Measurements from ENCODE around the gene DHRS1.

Gene DHRS1

DNA sequence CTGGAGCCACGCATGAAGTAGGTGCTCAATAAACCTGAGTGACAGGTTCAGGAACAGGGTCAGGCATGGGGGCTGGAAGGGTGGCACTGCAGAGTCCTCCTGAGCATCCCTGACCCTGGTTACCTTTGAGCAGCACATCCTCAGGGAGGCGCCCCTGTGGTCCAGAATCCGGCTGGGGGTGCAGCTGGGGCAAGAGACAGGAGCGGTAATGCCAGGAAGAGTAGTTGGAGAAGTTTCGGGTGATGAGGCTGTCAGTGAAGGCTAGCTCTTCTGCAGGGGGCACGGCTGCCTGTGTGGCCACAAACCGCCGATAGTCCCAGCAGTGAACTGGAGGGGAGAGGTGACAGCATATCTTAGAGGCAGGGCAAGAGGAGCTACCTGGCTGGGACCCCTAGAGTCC lies 30.2 kb downstream of the DHRS1 start:
- TF ChIP-seq EZH2phosphoT487 (IDR thresholded peaks at IDR 0.05; ENCODE audit: borderline replicate concordance) = no peak
- TF ChIP-seq, protein P1, sequence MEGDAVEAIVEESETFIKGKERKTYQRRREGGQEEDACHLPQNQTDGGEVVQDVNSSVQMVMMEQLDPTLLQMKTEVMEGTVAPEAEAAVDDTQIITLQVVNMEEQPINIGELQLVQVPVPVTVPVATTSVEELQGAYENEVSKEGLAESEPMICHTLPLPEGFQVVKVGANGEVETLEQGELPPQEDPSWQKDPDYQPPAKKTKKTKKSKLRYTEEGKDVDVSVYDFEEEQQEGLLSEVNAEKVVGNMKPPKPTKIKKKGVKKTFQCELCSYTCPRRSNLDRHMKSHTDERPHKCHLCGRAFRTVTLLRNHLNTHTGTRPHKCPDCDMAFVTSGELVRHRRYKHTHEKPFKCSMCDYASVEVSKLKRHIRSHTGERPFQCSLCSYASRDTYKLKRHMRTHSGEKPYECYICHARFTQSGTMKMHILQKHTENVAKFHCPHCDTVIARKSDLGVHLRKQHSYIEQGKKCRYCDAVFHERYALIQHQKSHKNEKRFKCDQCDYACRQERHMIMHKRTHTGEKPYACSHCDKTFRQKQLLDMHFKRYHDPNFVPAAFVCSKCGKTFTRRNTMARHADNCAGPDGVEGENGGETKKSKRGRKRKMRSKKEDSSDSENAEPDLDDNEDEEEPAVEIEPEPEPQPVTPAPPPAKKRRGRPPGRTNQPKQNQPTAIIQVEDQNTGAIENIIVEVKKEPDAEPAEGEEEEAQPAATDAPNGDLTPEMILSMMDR (conservative IDR thresholded peaks at IDR 0.05; ENCODE audit: low read length) = no peak
- no peaks in the 10 kb centered on the region for H4K20me1 ChIP-seq (ENCODE audit: insufficient read depth, low read length, poor library complexity, severe bottlenecking)
- no peak overlapping the region for H2AFZ ChIP-seq (ENCODE audit: low read length)
- no peaks in the 10 kb centered on the region for H3F3A ChIP-seq (ENCODE audit: low read depth)
- no peaks in the 10 kb centered on the region for H3K36me3 ChIP-seq (ENCODE audit: insufficient read depth, low read length)
- no peak overlapping the region for H3K4me2 ChIP-seq (ENCODE audit: low read depth, low read length, poor library complexity, severe bottlenecking)
- no peaks in the 10 kb centered on the region for H3K9me3 ChIP-seq (ENCODE audit: insufficient read depth, low read depth, low read length)
- no peaks in the 10 kb centered on the region for H3K9me2 ChIP-seq (replicated peaks; ENCODE audit: low read depth, low read length)
- H3K4me1 ChIP-seq (ENCODE audit: insufficient read depth, low read length, poor library complexity, severe bottlenecking) = peaks cover 14% of the 10 kb centered on the region
- H3K9ac ChIP-seq (ENCODE audit: low read depth, low read length, poor library complexity, severe bottlenecking) = no peak overlapping the region
- no peaks in the 10 kb centered on the region for H3K27me3 ChIP-seq (ENCODE audit: insufficient read depth, low read length, poor library complexity, severe bottlenecking)
- H3K4me3 ChIP-seq (ENCODE audit: low read length, poor library complexity, severe bottlenecking) = no peak overlapping the region
- H3K79me2 ChIP-seq (ENCODE audit: insufficient read depth, low read length) = peaks cover 14% of the 10 kb centered on the region; the same call in 1 of the 2 replicates

DNA sequence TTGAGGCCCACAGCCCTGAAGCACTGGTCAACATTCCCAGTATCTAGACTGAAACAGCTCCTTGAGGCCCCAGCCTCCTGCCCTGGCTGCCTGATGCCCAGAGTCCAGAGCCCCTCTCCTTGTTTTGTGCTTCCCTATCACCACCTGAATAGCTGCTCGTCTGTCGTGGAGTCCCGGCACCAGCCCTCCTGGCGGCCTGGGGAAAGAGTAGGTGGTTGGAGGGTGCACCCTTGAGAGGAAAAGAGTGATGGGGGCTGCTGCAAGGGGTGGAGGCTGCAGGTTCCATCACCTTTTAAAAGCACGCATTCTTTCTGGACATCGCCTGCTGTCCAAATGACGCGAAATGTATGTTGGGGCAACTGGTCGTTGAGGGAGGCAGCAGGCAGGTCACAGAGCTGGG lies 31.4 kb downstream of the DHRS1 start:
- H3K36me3 ChIP-seq (ENCODE audit: insufficient read depth, low read length) = no peaks in the 10 kb centered on the region
- H3K79me2 ChIP-seq (ENCODE audit: insufficient read depth, low read length) = peaks cover 14% of the 10 kb centered on the region; the same call in 1 of the 2 replicates
- no peak overlapping the region for H3K9ac ChIP-seq (ENCODE audit: low read depth, low read length, poor library complexity, severe bottlenecking)
- no peaks in the 10 kb centered on the region for H3K27me3 ChIP-seq (ENCODE audit: insufficient read depth, low read length, poor library complexity, severe bottlenecking)
- TF ChIP-seq, protein P1 (conservative IDR thresholded peaks at IDR 0.05; ENCODE audit: low read length) = no peak
- no peak for TF ChIP-seq EZH2phosphoT487 (IDR thresholded peaks at IDR 0.05; ENCODE audit: borderline replicate concordance)
- peaks cover 14% of the 10 kb centered on the region for H3K4me1 ChIP-seq (ENCODE audit: insufficient read depth, low read length, poor library complexity, severe bottlenecking)
- no peaks in the 10 kb centered on the region for H4K20me1 ChIP-seq (ENCODE audit: insufficient read depth, low read length, poor library complexity, severe bottlenecking)
- H3K9me3 ChIP-seq (ENCODE audit: insufficient read depth, low read depth, low read length) = no peaks in the 10 kb centered on the region
- H3K4me3 ChIP-seq (ENCODE audit: low read length, poor library complexity, severe bottlenecking) = no peak overlapping the region
- no peak overlapping the region for H3K4me2 ChIP-seq (ENCODE audit: low read depth, low read length, poor library complexity, severe bottlenecking)
- no peaks in the 10 kb centered on the region for H3K9me2 ChIP-seq (replicated peaks; ENCODE audit: low read depth, low read length)
- H3F3A ChIP-seq (ENCODE audit: low read depth) = no peaks in the 10 kb centered on the region
- H2AFZ ChIP-seq (ENCODE audit: low read length) = no peak overlapping the region

DNA sequence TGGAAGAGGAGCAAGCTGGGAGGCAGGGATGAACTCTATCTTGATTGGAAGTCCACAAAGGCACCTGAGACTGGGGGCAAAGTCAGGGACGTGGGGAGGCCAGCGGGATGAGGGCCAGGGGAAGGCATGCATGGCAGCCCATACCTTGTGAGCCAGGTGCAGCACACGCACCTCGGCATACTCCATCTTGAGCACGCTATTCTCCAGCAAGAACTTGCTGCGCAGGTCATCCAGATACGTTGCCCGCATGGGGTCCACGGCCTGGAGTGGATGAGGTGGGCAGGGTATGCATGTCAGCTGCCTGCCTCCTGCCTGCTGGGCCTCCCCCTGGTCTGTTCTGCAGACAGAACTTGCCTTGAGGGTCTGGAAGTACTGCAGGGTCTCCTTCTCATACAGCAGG lies 32.1 kb downstream of the DHRS1 start:
- no peak overlapping the region for H3K4me2 ChIP-seq (ENCODE audit: low read depth, low read length, poor library complexity, severe bottlenecking)
- no peaks in the 10 kb centered on the region for H3F3A ChIP-seq (ENCODE audit: low read depth)
- TF ChIP-seq EZH2phosphoT487 (IDR thresholded peaks at IDR 0.05; ENCODE audit: borderline replicate concordance) = no peak
- TF ChIP-seq, protein P1 (conservative IDR thresholded peaks at IDR 0.05; ENCODE audit: low read length) = no peak
- H3K9ac ChIP-seq (ENCODE audit: low read depth, low read length, poor library complexity, severe bottlenecking) = no peak overlapping the region
- no peak overlapping the region for H3K4me3 ChIP-seq (ENCODE audit: low read length, poor library complexity, severe bottlenecking)
- H4K20me1 ChIP-seq (ENCODE audit: insufficient read depth, low read length, poor library complexity, severe bottlenecking) = no peaks in the 10 kb centered on the region
- H3K79me2 ChIP-seq (ENCODE audit: insufficient read depth, low read length) = peaks cover 13% of the 10 kb centered on the region; the same call in 1 of the 2 replicates
- H3K9me2 ChIP-seq (replicated peaks; ENCODE audit: low read depth, low read length) = no peaks in the 10 kb centered on the region
- H3K27me3 ChIP-seq (ENCODE audit: insufficient read depth, low read length, poor library complexity, severe bottlenecking) = no peaks in the 10 kb centered on the region
- H2AFZ ChIP-seq (ENCODE audit: low read length) = no peak overlapping the region
- H3K9me3 ChIP-seq (ENCODE audit: insufficient read depth, low read depth, low read length) = no peaks in the 10 kb centered on the region
- no peaks in the 10 kb centered on the region for H3K36me3 ChIP-seq (ENCODE audit: insufficient read depth, low read length)
- H3K4me1 ChIP-seq (ENCODE audit: insufficient read depth, low read length, poor library complexity, severe bottlenecking) = peaks cover 14% of the 10 kb centered on the region

Data from Loucy (cell line).